HG02884 (cell line): ENCODE measurements around the gene OR2C3.
A peak's percentile ranks its signal among the peaks of the same experiment; 100 is the strongest.
"Not testable (repeated sequence)": the region's sequence is repeated elsewhere in the genome, so short reads cannot be mapped to it uniquely, and the experiment has no call there.

ENCODE experiments used
- ATAC-seq: cut with Tn5 transposase; IDR thresholded peaks from one replicate; pipeline ENCODE4 v1.9.1; 2021; ENCODE audit warnings: mild to moderate bottlenecking, moderate library complexity; ENCODE audit not compliant: unreplicated experiment

OR2C3 gene

DNA sequence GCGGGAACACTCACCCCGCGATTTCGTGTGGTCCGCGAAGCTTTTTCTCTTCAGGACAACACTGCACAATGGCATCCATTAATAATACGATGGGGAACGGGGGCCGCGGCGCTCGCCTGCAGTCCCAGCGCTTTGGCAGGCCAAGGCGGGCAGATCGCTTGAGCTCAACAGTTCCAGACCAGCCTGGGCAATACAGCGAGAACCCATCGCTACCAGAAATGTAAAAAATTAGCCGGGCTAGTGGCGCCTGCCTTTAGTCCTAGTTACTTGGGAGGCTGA lies 17.7 kb downstream of the OR2C3 start:
- ATAC-seq: no peak

DNA sequence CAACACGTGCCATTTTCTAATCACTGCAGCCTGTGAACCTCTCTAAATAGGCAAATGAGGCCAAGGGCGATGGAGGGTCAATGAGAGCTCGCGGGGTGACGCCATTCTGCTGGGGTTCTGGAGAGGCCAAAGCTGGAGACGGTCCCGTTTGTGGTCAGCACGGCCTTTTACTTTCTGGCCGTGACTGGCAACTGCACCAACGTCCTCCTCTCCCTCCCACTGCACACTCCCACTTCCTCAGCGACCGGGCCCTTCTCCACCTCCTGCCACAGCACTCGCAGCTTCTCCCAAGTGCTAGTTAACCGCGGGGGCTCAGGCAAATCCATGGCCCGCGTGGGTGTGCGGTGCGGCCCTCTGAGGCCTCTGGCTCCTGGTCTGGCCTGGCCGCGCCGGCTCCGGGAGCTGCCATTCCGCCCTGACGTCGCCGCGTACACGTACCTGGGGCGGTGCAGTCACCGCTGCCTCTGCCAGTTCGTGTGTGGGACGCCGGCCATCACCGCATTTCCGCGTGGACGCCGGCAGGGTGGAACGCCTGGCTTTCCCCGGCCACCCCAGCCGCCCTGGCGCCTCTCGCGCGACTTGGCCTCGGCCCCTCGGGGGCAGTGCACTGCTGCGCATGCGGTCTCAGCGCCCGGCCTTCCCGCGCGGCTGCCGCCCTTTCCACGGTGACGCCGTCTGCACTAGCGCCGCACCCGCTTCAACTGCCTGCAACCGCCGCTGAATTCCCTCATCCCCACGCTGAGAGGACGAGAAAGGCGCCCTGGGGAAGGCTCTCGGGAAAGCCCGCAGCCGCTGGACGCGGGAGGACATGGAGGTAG lies 18.2 kb downstream of the OR2C3 start:
- ATAC-seq: no peak

DNA sequence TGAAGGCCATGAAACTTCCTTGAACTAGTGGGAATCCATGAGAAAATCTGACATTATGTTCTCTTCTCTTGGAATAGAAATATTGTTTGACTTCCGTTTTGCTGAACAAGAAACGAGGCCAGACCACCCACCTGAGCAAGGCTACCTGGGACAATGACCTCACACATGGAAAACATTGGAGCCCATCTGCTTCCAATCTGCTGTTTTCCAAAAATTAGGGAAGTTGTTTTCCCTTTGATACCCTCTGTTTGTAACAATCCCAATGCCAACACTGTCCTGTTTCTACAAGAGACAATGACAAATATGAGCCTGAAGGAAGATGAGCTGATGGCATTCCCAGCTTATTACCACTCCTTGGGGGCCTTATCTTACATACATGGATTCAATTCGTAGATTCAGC lies 29.4 kb downstream of the OR2C3 start:
- ATAC-seq: no peak

DNA sequence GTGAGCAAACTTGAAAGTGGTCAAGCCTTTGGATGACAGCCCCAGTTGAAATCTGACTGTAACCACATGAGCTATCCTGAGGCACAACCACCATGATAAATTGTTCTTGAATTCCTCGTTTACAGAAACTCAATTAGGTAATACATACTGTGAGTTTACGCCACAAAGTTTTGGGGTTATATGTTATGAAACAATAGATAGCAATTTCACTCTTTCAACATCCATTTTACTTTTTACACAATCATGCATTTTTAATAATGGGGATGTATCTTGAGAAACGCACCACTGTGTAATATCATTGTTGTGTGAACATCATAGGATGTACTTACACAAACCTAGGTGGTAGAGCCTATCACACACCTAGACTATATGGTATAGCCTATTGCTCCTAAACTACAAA lies 35.4 kb downstream of the OR2C3 start:
- ATAC-seq: no peak

DNA sequence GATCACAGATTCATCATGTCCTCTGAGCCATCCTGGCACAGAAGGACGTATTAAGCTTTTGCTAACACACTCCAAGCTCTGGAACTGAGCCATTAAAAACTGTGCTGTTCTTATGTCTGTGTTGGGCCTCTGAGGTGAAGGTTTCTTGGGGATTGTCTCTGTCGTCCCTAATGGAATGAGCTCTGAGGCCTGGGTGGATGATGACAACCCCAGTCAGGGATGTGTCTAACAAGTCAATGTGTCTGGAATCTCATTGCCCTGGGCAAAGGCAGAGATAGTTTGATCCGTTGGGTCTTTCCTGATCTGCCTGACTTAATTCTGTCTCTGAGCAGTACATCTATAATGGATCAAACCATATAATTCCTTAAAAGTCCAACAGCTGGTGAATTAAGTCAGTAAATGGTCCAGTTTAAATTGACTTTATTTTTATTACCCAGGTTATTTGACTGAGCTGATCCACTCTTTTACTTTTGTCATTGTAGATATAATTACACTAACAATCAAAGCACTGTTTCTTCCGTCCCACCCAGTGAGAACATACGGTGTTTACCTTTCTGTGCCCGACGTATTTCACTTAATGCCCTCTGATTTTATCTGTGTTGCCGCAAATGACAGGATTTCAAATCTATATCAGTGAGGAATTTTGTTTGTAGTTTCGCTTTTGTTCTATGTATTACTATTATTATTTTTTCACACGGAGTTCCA lies 39.5 kb downstream of the OR2C3 start:
- no peak for ATAC-seq

DNA sequence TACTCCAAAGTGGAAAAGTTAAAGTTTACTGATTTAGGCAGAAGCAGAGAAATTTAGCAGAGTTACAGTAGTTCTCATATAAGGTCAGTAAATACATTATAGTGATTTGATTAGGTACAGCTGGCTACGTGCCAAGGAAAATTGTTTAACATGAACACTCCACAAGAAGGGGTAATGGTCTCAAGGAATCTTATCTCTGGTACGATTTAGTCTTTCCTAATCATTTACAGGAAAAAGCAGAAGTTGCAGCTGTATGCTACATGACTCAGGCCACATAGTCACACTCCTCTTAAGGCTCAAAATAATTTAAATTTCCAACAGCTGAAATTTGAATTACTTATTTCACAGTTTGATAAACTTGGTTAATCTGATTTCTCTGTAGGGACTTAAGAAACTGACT lies 41.5 kb downstream of the OR2C3 start:
- no peak for ATAC-seq

DNA sequence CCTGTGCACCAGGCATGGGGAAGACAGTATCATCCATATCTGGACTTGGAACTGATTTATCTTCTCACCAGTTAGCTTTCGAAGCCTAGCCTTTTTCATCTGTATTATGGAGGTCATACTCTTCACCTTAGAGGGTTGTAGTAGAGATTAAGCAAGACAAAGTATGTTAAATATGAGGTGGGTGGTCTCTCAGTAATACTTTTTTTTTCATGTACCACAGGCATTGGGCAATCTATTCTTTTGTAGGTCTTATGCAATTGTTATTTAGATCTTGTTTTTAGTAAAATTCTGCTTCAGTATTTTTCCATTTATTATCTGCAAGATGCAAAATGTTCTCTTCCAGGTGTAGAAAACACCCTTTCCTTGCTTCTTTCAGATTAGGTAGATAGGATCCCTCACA lies 43.1 kb downstream of the OR2C3 start:
- ATAC-seq: no peak

DNA sequence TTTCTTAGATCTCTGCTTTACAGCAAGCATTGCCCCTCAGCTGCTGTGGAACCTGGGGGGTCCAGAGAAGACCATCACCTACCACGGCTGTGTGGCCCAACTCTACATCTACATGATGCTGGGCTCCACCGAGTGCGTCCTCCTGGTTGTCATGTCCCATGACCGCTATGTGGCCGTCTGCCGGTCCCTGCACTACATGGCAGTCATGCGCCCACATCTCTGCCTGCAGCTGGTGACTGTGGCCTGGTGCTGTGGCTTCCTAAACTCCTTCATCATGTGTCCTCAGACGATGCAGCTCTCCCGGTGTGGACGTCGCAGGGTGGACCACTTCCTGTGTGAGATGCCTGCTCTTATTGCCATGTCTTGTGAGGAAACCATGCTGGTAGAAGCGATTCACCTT lies 44.9 kb downstream of the OR2C3 start:
- no peak for ATAC-seq

DNA sequence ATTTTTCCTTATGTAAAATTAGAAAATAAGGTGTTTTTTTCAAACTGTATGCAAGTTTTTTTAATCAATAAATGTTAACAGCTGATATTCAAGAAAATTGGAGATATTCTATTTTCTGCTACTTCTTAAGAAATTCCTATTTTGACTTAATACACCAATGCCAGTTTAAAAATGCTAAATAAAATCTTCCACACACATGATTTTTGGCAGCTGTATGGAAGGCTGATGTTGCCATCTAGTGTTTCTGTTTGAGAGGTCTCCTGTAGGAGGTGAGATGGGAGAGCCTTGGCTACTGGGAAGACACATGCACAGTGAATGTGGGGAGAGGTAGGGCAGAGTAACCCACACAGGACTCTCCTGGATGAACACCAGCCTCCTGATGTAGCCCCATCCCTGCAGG lies 49.2 kb downstream of the OR2C3 start:
- ATAC-seq: peak; percentile 82

DNA sequence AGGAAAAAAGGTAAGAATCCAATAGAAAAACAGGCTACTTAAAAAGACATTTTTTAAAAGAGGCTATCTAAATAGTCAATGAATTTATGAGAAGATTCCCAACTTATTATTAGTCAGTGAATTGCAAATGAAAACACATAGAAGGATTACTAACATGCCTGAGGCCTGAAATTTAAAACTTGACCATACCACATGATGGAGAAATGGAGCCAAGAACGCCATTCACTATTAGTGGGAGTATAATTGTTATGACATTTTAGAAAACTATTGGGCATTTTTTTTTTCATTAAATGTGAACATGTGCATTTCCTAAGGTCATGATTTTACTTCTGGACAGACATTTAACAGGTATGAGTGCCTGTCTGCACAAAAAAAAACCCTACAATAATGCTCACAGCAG lies 53.5 kb downstream of the OR2C3 start:
- ATAC-seq: no peak

DNA sequence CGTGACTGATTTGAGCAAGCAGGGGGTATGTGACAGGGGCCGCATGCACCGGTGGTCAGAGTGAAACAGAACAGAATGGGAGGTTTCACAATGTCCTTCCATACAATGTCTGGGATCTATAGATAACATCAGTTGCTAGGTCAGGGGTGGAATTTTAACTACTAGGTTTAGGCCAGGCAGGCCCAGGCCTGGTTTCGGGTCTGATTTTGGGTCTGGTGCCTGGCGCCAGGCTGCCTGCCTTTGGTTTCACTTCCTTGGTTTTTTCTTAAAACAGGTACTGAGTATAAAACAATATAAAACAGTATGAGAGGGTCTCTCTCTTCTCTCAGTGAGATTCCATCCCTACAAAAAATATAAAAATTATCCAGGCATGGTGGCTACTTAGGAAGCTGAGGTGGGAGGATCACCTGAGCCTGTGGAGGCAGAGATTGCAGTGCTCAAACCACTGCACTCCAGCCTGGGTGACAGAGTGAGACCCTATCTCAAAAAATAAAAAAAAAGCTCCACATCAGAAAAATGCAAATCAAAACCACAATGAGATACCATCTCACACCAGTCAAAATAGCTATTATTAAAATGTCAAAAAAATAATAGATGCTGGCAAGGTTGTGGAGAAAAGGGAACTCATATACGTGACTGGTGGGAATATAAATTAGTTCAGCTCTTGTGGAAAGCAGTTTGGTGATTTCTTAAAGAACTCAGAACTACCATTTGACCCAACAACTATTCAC lies 59.7 kb downstream of the OR2C3 start:
- ATAC-seq: not testable (repeated sequence)

DNA sequence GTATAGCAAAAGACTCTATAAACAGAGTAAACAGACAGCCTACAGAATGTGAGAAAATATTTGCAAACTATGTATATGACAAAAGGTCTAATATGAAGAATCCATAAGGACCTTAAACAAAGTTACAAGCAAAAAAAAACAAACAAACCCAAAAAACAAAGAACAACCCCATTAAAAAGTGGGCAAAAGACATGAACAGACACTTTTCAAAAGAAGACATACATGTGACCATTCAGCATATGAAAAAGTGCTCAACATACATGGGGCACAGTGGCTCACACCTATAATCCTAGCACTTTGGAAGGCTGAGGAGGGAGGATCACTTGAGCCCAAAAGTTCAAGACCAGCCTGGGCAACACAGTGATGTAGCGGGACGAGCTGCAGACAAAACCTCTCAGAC lies 60.4 kb downstream of the OR2C3 start:
- no peak for ATAC-seq
